Thyroid gland (tissue), 4 donors: Measurements from ENCODE around the gene RENBP. TPM values are rescaled to one million over a fixed set of nuclear protein-coding genes. Genes with fewer than 3 reads are reported as not detected.
A peak's percentile ranks its signal among the peaks of the same experiment; 100 is the strongest.

Experiments used
- DNase-seq, 2 donors: peaks; one replicate each; pipeline ENCODE4 v3.0.0-alpha.2; 2019
- H3K27ac ChIP-seq, 3 donors: fragments of 200-600 bp; sonication (generic); 1 replicate in 2 of 3; 2 replicates in 1 of 3; pipeline ENCODE4 v1.5.1; 2016 to 2019; ENCODE audit warnings: mild to moderate bottlenecking in 1 of 3, moderate library complexity in 1 of 3
- H3K27me3 ChIP-seq: fragments of 200-600 bp; sonication (generic); one replicate; pipeline ENCODE4 v1.5.1; 2019
- H3K36me3 ChIP-seq, 2 donors: fragments of 200-600 bp; sonication (generic); one replicate each; pipeline ENCODE4 v1.5.1; 2016 to 2019
- H3K4me1 ChIP-seq, 2 donors: fragments of 200-600 bp; sonication (generic); one replicate each; pipeline ENCODE4 v1.5.1; 2017 to 2019
- H3K4me3 ChIP-seq, 3 donors: fragments of 200-600 bp; sonication (generic); replicated peaks in 1 of 3; 1 replicate in 2 of 3; 2 replicates in 1 of 3; pipeline ENCODE4 v1.5.1; 2016; ENCODE audit warnings: mild to moderate bottlenecking in 1 of 3
- H3K9me3 ChIP-seq: fragments of 200-600 bp; sonication (generic); one replicate; pipeline ENCODE4 v1.5.1; 2017
- CTCF ChIP-seq, 6 experiments: fragments of 200-600 bp in 3 of 6; fragments of 450-650 bp in 3 of 6; sonication (generic) in 3 of 6; IDR thresholded peaks; one replicate each; pipeline ENCODE4 v1.5.1; 2016 to 2019; ENCODE audit warnings: antibody characterized with exemption in 6 of 6, mild to moderate bottlenecking in 2 of 6, inconsistent platforms in 1 of 6, moderate library complexity in 1 of 6
- POLR2A ChIP-seq, 2 donors: fragments of 450-650 bp; IDR thresholded peaks; one replicate each; pipeline ENCODE4 v1.6.1; 2017; ENCODE audit warnings: antibody characterized with exemption in 2 of 2, mild to moderate bottlenecking in 2 of 2, moderate library complexity in 1 of 2
- WGBS, 2 donors: methylation state at CpG; one replicate each; pipeline ENCODE4 v1.1.5; 2017; 5-methylcytosine and 5-hydroxymethylcytosine counted together
- intact Hi-C: fragments of 100-400 bp; cut with DNase I; formaldehyde crosslinking; loops from one replicate; pipeline ENCODE4 v1.15.1; 2023
- total RNA-seq, 4 donors: library from RNA; depleted of rRNA; stranded (reverse); fragments of >200 nt; gene quantifications; one replicate each; pipeline ENCODE4 v1.2.3, GENCODE V29; 2016

Gene RENBP
- total RNA-seq, 4 donors from 2014 or later, result 3.6 to 16.5 (median 4.4) TPM

- no peaks in the 10 kb centered on the region for H3K27me3 ChIP-seq
- no peak overlapping the region for H3K4me3 ChIP-seq
- H3K27ac ChIP-seq, result no peak overlapping the region
- WGBS, 2 donors, result 40 to 58% methylated on average over 1 to 9 of the region's 9 CpGs
- DNase-seq, result no peak
- no peaks in the 10 kb centered on the region for H3K9me3 ChIP-seq
- peaks cover 0 to 6% of the 10 kb centered on the region in 2 donors for H3K36me3 ChIP-seq
- peaks cover 26 to 36% of the 10 kb centered on the region in 2 donors for H3K4me1 ChIP-seq
- TF ChIP-seq CTCF (IDR thresholded peaks at IDR 0.05), result no peak
- intact Hi-C loops, result no loop called here
Measured at GRCh38 chrX:153968255-153968654, 23.8 kb upstream of the RENBP start.

- peaks cover 0 to 6% of the 10 kb centered on the region in 2 donors for H3K36me3 ChIP-seq
- DNase-seq, result no peak
- no peaks in the 10 kb centered on the region for H3K27me3 ChIP-seq
- no peak overlapping the region for H3K27ac ChIP-seq
- H3K4me1 ChIP-seq, result peaks cover 26 to 34% of the 10 kb centered on the region in 2 donors
- H3K9me3 ChIP-seq, result no peaks in the 10 kb centered on the region
- WGBS, 2 donors, result 48 to 65% methylated on average over 8 to 16 of the region's 16 CpGs
- intact Hi-C loops, result no loop called here
- no peak overlapping the region for H3K4me3 ChIP-seq
- TF ChIP-seq POLR2A (IDR thresholded peaks at IDR 0.05) (no peak), CTCF (IDR thresholded peaks at IDR 0.05) (no peak)
Measured at GRCh38 chrX:153967536-153968224, 23.2 kb upstream of the RENBP start.

- WGBS, 2 donors, result 35 to 86% methylated on average over 4 to 7 of the region's 14 CpGs
- Histone ChIP-seq H3K4me1 (peaks cover 26 to 34% of the 10 kb centered on the region in 2 donors), H3K27me3 (no peaks in the 10 kb centered on the region), H3K9me3 (no peaks in the 10 kb centered on the region), H3K27ac (no peak overlapping the region), H3K36me3 (peaks cover 4 to 10% of the 10 kb centered on the region in 2 donors), H3K4me3 (no peak overlapping the region)
- intact Hi-C loops, result no loop called here
- no peak for DNase-seq
- TF ChIP-seq POLR2A (IDR thresholded peaks at IDR 0.05) (no peak), CTCF (IDR thresholded peaks at IDR 0.05) (no peak)
Measured at GRCh38 chrX:153966841-153967535, 22.5 kb upstream of the RENBP start.

GRCh38 chrX:153966283-153966688 is 21.8 kb upstream of the RENBP start:
- TF ChIP-seq CTCF (IDR thresholded peaks at IDR 0.05), result no peak
- no peak for TF ChIP-seq POLR2A (IDR thresholded peaks at IDR 0.05)
- Histone ChIP-seq H3K4me1 (peaks cover 26 to 34% of the 10 kb centered on the region in 2 donors), H3K4me3 (no peak overlapping the region), H3K9me3 (no peaks in the 10 kb centered on the region), H3K27me3 (no peaks in the 10 kb centered on the region), H3K36me3 (peaks cover 11 to 17% of the 10 kb centered on the region in 2 donors), H3K27ac (no peak overlapping the region)
- intact Hi-C loops, result no loop called here
- WGBS, 2 donors, result 52 to 55% methylated on average over 8 of the region's 15 CpGs
- peak; percentile 48 to 60 for DNase-seq

- WGBS, 2 donors, result no CpG with 5 or more reads among the region's 5 CpGs
- peaks cover 26 to 34% of the 10 kb centered on the region in 2 donors for H3K4me1 ChIP-seq
- no peak overlapping the region for H3K27ac ChIP-seq
- H3K27me3 ChIP-seq, result no peaks in the 10 kb centered on the region
- H3K36me3 ChIP-seq, result peaks cover 18 to 25% of the 10 kb centered on the region in 2 donors
- intact Hi-C loops, result no loop called here
- TF ChIP-seq CTCF (IDR thresholded peaks at IDR 0.05) (no peak), POLR2A (IDR thresholded peaks at IDR 0.05) (no peak)
- H3K4me3 ChIP-seq, result no peak overlapping the region
- no peak for DNase-seq
- no peaks in the 10 kb centered on the region for H3K9me3 ChIP-seq
Measured at GRCh38 chrX:153965406-153965805, 21.0 kb upstream of the RENBP start.
